Activated T-helper 1 cell treated with Interleukin-2 at 50 U/mL for 16 hours (primary cell): ENCODE measurements around the gene PRM2.
"Not testable (repeated sequence)": the region's sequence is repeated elsewhere in the genome, so short reads cannot be mapped to it uniquely, and the experiment has no call there.

ENCODE experiments used
- DNase-seq: peaks from one replicate; pipeline ENCODE4 v3.0.0-alpha.2; 2020; ENCODE audit warnings: low read depth

The PRM2 gene

DNA sequence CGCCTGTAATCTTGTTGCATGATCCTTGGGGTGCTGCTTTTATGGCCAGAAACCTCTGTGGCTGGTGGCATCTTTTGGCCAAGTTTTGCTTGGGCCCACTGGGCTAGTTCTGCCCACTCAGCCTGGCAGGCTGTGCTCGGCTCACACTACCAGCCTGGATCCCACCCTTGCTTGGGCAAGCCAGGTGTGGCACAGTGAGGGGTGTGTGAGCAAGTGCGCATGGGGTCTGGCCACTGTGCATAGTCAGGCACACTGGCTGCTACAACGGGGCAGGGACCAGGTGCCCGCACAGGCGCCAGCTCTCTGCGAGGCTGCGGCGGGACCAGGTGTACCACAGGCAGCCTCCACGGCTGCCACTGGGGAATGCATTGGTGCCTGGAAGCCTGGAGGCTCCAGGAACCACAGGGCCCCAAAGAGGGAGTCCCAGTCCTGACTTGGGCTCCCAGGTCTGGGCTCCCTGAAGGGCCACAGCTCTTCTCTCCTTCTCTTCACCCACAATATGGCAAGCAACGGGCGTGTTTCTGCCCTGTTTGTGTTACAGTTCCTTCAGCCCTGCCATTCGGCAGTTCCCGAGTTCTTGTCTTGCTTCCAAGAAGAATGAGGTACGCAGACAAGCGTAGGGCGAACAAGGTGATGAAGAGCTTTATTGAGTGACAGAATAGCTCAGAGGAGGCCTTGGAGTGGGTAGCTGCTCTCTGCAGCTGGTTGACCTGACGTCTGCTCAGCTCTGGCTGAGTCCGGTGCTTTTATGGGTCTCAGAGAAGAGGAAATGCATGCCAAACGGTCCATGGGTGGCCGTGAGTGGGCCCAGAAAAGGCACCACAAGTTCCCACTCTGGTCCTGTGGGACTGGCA is 31.6 kb upstream of the PRM2 start:
- DNase-seq: no peak

DNA sequence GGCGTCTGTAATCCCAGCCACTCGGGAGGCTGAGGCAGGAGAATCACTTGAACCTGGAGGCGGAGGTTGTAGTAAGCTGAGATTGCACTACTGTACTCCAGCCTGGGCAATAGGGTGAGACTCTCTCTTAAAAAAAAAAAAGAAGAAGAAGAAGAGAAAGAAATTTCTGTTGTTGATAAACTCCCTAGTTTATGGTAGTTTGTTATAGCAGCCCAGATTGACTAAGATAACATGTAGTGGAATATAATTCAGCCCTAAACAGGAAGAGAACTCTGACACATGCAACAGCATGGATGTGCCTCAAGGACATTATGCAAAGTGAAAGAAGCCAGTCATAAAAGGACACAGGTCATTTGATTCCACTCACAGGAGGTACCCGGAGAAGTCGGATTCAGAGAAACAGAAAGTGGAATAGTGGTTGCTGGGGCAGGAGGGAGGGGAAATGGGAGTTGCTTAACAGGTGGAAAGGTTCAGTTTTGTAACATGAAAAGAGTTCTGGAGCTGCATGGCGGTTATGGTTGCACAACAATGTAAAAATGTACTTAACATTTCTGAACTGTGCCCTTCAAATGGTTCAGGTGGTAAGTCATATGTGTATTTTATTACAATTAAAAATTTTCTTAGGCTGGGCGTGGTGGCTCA is 30.8 kb upstream of the PRM2 start:
- DNase-seq: no peak

DNA sequence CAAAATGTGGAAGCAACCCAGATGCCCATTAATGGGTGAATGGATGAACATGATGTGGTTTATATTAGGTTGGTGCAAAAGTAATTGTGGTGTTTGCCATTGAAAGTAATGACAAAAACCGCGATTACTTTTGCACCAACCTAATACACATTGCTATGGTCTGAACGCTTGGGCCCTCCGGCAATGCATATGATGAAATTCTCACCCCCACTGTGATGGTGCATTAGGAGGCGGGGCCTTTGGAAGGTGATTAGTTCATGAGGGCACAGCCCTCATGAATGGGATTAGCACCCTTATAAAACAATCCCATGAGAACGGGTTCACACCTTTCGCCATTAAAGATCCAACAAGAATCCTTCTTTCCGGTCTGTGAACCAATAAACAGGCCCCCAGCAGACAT is 30.1 kb upstream of the PRM2 start:
- no peak for DNase-seq

DNA sequence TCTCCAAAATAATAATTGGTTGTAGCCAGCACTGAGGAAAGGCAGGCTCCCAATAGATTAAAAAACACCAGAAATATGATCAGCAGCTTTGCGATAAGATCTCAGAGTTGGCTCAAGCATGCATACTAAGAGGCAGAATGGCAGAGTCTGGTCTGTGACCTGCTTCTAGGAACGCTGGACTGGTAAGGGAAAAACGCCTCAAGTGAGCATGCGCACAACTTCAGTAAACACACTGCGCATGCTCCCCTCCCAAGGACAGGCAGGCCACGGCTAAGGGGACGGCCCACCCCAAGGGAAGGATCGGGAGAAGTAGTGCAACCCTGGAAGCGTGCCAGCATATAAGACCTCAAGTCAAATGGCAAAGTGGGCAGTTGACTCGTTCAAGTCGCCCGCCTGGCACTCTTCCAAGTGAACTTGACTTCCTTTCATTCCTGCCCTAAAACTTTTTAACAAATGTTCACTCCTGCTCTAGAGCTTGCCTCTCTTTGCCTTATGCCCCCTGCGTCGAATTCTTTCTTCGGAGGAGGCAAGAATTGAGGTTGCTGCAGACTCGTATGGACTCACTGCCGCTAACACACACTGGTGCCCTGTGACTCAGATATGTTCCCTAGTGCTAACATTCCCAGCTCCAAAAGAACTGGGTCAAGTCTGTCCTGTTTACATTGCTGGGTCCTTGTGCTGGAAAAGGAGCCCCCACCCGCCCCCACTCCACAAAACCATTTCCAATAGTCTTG is 27.3 kb upstream of the PRM2 start:
- no peak for DNase-seq

DNA sequence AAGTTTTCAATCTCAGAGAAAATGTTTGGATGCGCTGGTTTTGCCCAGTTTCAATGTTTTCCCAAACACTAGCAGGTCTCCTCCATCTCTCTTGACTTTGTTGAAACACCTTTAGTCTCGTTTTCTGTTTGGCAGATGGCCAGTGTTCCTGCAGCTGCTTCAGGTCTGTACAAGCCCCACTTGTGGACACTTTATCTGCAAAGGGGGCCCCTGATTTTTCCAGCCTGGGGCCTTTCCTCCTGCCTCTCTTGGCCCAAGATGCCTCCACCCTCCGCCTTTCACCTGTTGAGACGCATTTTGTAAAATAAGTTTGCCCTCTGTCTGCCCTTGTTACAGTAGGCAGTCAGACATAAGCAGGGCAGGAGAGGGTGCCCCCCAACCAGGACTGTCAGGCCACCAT is 26.7 kb upstream of the PRM2 start:
- no peak for DNase-seq

DNA sequence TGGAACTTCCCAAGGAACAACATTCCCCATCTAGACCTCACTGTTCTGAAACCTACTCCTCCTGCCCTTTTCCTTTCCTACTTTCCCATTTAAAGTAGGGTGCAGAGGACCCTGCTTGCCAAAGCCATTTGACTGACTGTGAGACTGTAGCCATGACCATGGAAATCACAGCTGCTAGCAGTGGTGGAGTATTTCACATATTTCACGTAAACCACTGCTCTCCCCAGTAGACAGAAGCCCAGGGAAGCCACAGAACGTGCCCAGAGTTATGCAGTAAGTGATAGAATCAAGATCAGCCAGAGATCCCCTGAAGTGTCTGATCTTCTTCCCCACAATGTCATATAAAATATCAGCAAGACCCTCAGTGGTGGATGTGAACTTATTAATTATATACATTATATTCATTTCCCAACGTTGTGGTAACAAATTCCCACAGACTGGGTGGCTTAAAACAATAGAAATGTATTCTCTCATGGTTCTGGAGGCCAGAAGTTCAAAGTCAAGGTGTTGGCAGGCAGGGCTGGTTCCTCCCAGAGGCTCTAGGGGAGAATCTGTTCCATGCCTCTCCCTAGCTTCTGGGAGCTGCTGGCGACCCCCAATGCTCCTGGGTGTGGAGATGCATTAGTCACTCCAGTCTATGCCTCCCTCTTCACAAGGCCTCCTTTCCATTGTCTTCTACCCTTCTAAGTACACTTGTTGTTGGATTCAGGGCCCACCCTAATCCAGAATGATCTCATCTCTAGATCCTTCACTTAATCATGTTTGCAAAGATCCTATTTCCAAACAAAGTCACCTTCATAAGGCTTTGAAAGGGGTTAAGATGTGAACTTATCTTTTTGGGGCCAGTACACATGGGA is 25.6 kb upstream of the PRM2 start:
- DNase-seq: no peak

DNA sequence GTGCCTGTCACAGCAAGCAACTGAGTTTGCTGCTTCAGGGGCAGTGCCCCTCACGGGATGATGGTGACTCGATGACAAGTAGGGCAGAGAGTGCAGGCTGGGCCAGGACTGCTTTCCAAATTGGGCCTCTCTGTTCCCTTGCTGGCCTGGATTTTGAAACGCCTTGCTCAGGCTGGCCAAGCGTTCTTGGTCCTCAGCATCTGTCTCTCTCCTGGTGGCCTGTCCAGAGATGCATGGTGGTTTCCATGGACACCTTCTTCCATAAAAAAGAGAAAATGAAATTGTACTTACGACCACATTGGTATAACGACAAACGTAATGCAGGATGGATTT is 24.2 kb upstream of the PRM2 start:
- DNase-seq: no peak

DNA sequence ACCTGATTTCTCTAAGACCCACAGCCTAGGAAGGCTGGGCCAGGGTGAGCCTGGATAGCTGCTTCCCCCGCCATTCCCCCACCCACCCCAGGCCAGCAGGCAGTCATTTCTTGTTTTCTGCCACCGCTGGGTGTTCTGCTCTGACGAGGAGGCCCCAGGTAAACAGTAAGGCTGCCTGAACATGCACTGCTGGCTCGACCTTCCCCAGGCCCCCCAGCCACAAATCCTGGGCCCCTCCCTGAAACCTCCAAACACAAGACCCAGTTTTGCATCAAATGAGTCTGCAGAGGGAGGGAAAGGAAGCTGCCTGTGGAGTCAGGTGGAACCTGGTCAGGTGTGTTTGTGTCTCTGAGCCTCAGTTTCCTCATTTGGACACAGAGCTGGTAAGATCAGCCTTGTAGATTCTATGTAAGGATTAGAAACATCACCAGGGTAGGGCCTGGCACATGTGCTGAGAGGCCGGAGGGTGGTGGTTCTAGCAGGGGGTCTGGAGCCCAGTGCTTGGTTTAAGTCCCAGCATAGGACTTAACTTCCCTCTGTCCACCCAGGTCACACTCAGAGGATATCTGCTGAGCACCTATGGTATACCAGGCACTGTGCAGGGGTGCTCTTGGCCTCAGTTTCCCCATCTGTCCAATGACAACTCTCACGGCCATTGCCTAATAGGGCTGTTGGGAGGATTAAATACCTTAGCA is 23.7 kb upstream of the PRM2 start:
- DNase-seq: no peak

DNA sequence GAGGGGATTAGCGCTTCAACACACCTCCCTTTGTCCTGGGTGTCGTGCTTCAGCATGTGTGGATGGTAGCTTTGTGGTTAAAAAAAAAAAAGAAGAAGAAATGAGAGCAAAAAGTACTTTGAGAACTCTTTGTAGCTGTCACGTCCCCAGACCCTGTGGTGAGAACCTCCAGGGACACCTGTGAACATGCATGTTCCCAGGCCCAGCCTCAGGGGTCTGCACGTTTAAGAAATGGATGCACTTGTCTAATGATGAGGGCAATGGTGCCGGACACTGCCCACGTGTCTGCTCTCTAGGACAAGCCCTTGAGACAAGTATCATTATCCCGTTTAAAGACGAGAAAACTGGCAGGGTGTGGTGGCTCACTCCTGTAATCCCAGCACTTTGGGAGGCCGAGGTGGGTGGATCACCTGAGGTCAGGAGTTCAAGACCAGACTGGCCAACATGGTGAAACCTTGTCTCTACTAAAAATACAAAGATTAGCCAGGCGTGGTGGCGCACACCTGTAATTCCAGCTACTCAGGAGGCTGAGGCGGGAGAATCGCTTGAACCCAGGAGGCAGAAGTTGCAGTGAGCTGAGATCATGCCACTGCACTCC is 22.8 kb upstream of the PRM2 start:
- not testable (repeated sequence) for DNase-seq

DNA sequence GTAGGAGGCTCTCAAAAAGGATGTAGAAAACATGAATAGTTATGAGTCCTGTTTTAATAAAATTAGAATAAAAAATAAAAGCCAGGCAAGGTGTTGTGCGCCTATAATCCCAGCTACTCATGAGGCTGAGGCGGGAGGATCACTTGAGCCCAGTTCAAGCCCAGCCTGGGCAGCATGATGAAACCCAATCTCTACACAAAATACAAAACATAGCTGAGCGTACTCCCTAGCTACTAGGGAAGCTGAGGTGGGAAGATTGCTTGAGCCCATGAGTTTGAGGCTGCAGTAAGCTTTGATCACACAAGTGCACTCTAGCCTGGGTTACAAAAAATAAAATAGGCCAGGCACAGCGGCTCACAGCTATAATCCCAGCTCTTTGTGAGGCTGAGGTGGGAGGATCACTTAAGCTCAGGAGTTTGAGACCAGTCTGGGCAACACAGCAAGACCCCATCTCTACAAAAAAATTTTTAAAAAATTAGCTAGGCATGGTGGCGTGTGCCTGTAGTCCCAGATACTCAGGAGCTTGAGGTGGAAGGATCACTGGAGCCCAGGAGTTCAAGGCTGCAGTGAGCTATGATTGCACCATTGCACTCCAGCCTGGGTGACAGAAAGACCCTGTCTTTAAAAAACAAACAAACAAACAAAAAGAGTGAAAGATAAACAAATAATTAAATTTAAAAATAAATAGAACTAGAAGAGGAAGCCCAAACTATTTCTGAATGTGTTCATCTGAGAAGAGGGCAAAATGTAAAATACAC is 22.0 kb upstream of the PRM2 start:
- DNase-seq: no peak

DNA sequence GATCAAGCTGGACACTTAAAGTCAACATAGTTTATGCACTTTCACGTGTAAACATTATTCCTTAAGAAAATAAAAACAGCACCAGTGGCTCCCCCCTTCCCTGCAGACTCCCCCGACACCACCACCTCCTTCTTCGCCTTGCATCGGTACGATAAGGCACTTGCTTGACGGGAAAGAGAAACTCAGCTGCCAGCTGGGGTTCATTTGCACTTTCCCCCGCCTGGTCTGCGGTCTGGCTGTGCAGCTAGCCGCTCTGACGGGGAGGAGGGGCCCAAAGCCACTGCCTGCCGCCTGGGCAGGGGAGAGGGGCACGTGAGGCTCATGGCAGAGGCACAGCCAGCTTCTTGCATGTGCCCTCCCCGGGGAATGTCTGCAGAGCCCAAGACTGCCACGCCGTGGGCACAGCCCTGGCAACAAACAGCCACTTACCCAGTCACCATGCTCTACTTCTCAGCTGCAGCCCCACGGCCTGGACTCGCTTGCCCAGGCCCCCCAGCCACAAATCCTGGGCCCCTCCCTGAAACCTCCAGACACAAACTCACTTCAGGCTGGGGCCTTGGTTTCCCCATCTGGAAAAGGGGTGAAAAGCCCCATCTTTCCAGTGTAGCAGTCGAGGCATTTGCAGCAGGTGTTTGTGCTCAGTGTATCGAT is 21.3 kb upstream of the PRM2 start:
- DNase-seq: peak; percentile 37

DNA sequence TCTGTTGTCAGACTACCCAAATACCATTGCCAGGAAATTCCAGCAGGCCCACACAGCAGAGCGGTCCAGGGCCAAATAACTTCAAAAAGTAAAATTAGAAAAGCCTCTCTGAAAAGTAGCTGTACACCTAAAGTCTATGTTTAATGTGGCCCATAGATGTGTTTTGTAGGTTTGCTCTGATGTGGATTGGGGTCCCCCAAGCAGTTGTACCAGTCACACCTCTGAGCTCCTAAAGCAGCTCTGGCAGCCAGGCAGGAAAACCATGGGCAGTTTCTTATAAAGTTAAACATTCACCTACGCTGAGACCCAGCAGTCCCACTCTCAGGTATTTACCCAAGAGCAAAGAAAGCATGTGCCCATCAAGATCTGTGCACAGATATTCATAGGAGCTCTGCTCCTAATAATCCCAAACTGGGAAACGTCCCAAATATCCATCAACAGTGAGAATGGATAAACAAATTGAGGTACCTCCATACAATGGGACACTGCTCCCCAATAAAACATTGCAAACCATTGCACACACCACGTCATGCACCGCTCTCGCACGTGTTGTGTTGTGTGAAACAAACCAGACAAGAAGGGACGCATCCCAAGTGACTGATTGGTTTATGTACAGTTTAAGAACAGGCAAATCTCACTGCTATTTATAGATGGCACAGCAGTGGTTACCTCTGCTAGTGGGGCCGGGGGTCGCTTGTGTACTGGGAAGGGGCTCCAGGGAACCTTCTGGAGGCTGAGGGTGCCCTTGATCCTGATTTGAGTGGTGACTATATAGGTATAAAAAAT is 20.6 kb upstream of the PRM2 start:
- no peak for DNase-seq

DNA sequence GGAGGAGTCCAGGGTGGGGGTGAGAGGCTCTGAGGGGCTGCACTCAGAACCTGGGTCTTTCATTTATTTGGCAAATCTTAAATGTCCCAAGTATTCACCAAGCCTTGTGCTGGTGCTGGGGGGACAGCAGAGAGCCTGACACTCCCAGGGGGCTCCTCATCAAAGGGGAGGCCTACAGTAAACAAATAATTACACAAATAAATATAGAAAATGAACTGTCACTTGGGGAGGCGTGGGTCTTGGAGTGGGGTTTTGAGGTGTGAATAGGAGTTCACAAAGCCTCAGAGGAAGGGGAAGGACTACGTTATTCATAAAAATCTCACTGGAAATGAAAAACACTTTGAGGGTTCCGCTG is 20.0 kb upstream of the PRM2 start:
- no peak for DNase-seq

DNA sequence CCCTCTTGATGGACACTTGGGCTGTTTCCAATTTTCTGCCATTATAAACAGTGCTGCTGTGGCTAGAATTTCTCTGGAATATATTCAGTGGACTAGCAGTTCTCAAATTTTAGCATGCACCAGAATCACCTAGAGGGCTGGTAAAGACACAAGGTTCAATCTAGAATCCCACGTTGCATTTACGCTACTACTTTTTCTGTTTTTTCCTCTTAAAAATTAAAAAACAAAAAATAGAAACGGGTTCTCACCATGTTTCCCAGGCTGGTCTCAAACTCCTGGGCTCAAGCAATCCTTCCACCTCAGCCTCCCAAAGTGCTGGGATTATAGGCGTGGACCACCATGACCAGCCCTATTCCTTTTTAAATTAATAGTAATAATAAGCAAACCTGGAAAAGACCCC is 19.4 kb upstream of the PRM2 start:
- DNase-seq: no peak

DNA sequence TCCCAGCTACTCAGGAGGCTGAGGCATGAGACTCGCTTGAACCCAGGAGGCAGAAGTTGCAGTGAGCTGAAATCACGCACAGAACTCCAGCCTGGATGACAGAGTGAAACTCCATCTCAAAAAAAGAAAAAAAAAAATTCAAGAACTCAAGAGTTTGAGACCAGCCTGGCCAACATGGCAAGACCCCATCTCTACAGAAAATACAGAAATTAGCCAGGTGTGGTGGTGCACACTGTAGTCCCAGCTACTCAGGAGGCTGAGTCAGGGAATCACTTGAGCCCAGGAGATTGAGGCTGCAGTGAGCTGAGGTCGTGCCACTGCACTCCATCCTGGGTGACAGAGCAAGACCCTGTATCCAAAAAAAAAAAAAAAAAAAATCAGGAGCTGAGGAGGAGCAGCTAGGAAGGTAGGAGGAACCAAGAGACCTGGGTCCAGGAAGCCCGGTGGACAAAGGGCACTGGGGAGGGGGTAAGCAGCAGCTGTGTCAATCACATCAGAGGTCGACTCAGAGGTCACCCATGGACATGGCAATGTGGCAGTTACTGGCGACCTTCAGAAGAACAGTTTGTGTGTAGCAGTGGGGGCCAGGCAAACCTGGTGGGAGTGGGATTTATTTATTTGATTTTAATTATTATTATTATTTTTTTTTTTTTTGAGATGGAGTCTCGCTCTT is 15.9 kb upstream of the PRM2 start:
- DNase-seq: no peak

DNA sequence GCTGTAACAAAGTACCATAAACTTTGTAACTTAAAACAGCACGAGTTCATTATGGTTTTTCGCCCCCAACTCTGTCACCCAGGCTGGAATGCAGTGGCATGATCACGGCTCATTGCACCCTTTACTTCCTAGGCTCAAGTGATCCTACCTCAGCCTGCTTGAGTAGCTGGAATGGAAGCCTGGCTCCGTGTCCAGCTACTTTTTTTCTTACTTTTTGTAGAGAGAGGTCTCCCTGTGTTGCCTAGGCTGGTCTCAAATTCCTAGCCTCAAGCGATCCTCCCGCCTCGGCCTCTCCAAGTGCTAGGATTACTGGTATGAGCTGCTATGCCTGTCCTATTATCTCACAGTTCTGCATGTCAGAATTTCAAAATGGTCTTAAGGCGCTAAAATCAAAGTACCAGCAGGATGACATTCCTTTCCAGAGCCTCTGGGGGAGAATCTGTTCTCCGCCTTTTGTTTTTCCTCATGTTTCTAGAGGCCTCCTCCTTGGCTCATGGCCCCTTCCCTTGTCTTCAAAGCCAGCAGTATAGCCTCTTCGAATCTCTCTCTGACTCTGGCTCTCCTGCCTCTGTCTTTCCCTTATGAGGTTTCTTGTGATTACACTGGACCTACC is 14.9 kb upstream of the PRM2 start:
- no peak for DNase-seq

DNA sequence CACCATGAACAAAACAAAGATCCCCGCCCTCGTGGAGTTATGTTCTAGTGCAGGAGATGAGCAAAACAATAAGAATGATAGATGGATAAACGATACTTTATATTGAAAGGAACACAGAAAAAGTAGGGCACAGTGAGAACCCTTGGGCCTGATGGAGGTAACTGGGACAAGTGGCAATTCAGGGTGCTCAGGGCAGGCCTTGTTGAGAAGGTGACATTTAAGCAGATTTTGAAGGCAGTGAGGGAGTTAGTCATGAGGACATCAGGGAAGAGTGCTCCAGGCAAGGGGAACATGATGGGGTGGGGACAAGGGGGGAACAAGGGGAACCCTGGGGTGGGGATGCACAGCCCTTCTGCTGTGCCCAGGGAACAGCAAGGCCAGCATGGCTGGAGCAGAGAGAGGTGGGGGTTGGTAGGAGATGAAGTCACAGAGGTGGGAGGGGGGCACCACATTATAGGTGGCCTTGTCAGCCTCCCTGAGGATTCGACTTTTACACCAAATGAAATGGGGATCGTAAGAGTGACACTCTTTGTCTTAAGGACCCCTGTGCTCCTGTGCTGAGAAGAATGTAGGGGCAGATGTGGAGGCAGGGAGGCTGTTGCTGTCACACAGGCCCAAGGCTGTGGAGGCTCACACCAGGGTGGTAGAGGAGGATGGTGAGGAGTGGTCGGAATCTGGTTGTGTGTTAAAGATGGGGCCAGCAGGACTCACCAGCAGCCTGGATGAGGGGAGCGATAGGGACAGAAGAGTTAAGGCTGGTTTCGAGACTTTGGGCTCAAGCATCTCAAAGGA is 14.0 kb upstream of the PRM2 start:
- no peak for DNase-seq
